Left lung (tissue), 14 donors: ENCODE results near the gene RPS16. TPM values are rescaled to one million over a fixed set of nuclear protein-coding genes. Genes with fewer than 3 reads are reported as not detected.
A peak's percentile ranks its signal among the peaks of the same experiment; 100 is the strongest.

Source experiments
- ATAC-seq: fragments of 200-7000 bp; cut with Tn5 transposase; one replicate; pipeline ENCODE4 v1.9.1; 2020; ENCODE audit warnings: moderate library complexity
- DNase-seq, 4 donors: peaks; one replicate each; pipeline ENCODE4 v3.0.0-alpha.2; 2013 to 2020
- H3K27ac ChIP-seq, 2 donors: fragments of 200-600 bp; sonication (generic) in 1 of 2; one replicate each; pipeline versions ENCODE4 v1.5.0 to v1.8.0; 2020 to 2021
- H3K27me3 ChIP-seq, 2 donors: fragments of 200-600 bp; sonication (generic) in 1 of 2; one replicate each; pipeline versions ENCODE4 v1.5.0 to v1.8.0; 2020 to 2021
- H3K36me3 ChIP-seq, 2 donors: fragments of 200-600 bp; sonication (generic) in 1 of 2; one replicate each; pipeline versions ENCODE4 v1.5.0 to v1.8.0; 2020 to 2021
- H3K4me1 ChIP-seq, 2 donors: fragments of 200-600 bp; one replicate each; pipeline ENCODE4 v1.8.0; 2021
- H3K4me3 ChIP-seq, 2 donors: fragments of 200-600 bp; sonication (generic) in 1 of 2; one replicate each; pipeline versions ENCODE4 v1.5.0 to v1.8.0; 2020 to 2021; ENCODE audit warnings: mild to moderate bottlenecking in 1 of 2
- H3K9me3 ChIP-seq, 2 donors: fragments of 200-600 bp; sonication (generic) in 1 of 2; one replicate each; pipeline versions ENCODE4 v1.5.0 to v1.8.0; 2020 to 2021
- CTCF ChIP-seq, 2 donors: fragments of 200-600 bp; sonication (generic) in 1 of 2; IDR thresholded peaks; one replicate each; pipeline versions ENCODE4 v1.5.0 to v1.8.0; 2021; ENCODE audit warnings: antibody characterized with exemption in 2 of 2
- intact Hi-C, 2 donors: fragments of 100-400 bp; cut with DNase I; formaldehyde crosslinking; loops; one replicate each; pipeline versions ENCODE4 v1.11.2 to v1.14.2; 2022
- long read RNA-seq, 12 donors: library from polyadenylated mRNA in 2 of 12; unstranded in 2 of 12; transcript quantifications; one replicate each; pipeline ENCODE4 v2.0.0 and lab custom pipeline, GENCODE V29; 2019 to 2026
- polyA plus RNA-seq, 6 donors: library from polyadenylated mRNA; unstranded; fragments of 120-200 nt; gene quantifications; one replicate each; pipeline ENCODE4 v1.2.1, GENCODE V29; 2013; ENCODE audit not compliant: insufficient read length in 6 of 6
- total RNA-seq, 2 donors: library from RNA; stranded (reverse); fragmentation: NEBNext Ultra II Directional; extraction: Animal tissue kit (Norgen Biotek cat#: 25700); gene quantifications; one replicate each; pipeline ENCODE4 v1.2.1, GENCODE V29; 2021
- donor health status: DM: no; HTN: yes; CAD: no.
- donor health status: DM: no; HTN: no; CAD: no.

Gene RPS16
- total RNA-seq (1,000 to 10,000 TPM; 1,507 to 1,549 TPM), polyA plus RNA-seq (1,000 to 10,000 TPM; 1,386 to 1,755 (median 1,492) TPM)
- long read RNA-seq, donor 1, transcript RPS16-207 (5 exons, 492 nt): minor isoform, 39 of 2,370 reads
- long read RNA-seq, donor 1, transcript RPS16-201 (5 exons, 560 nt): major isoform, 1,782 of 2,370 reads
- long read RNA-seq, donor 1, transcript RPS16-203 (2 exons, 1,035 nt): minor isoform, 32 of 2,370 reads
- long read RNA-seq, donor 1, partial matches to known transcripts: 421 of 2,370 reads
- long read RNA-seq, donor 1, other reads (novel, unspliced or antisense): 92 of 2,370 reads
- long read RNA-seq, donor 2, transcript RPS16-201 (5 exons, 560 nt): major isoform, 1,520 of 2,237 reads
- long read RNA-seq, donor 2, transcript RPS16-203 (2 exons, 1,035 nt): minor isoform, 58 of 2,237 reads
- long read RNA-seq, donor 2, transcript RPS16-207 (5 exons, 492 nt): minor isoform, 31 of 2,237 reads
- long read RNA-seq, donor 2, partial matches to known transcripts: 545 of 2,237 reads
- long read RNA-seq, donor 2, other reads (novel, unspliced or antisense): 71 of 2,237 reads
- long read RNA-seq, donor 3, transcript RPS16-203 (2 exons, 1,035 nt): minor isoform, 29 of 1,933 reads
- long read RNA-seq, donor 3, transcript RPS16-207 (5 exons, 492 nt): minor isoform, 47 of 1,933 reads
- long read RNA-seq, donor 3, transcript RPS16-201 (5 exons, 560 nt): major isoform, 1,484 of 1,933 reads
- long read RNA-seq, donor 3, partial matches to known transcripts: 297 of 1,933 reads
- long read RNA-seq, donor 3, other reads (novel, unspliced or antisense): 71 of 1,933 reads
- long read RNA-seq, donor 4, transcript RPS16-201 (5 exons, 560 nt): major isoform, 1,526 of 1,585 reads
- long read RNA-seq, donor 4, transcript RPS16-207 (5 exons, 492 nt): minor isoform, 28 of 1,585 reads
- long read RNA-seq, donor 4, partial matches to known transcripts: 13 of 1,585 reads
- long read RNA-seq, donor 4, other reads (novel, unspliced or antisense): 16 of 1,585 reads
- long read RNA-seq, donor 5, transcript RPS16-203 (2 exons, 1,035 nt): minor isoform, 29 of 1,834 reads
- long read RNA-seq, donor 5, transcript RPS16-207 (5 exons, 492 nt): minor isoform, 39 of 1,834 reads
- long read RNA-seq, donor 5, transcript RPS16-201 (5 exons, 560 nt): major isoform, 1,319 of 1,834 reads
- long read RNA-seq, donor 5, partial matches to known transcripts: 352 of 1,834 reads
- long read RNA-seq, donor 5, other reads (novel, unspliced or antisense): 88 of 1,834 reads
- long read RNA-seq, donor 6, transcript RPS16-207 (5 exons, 492 nt): minor isoform, 36 of 1,998 reads
- long read RNA-seq, donor 6, transcript RPS16-203 (2 exons, 1,035 nt): minor isoform, 39 of 1,998 reads
- long read RNA-seq, donor 6, transcript RPS16-201 (5 exons, 560 nt): major isoform, 1,490 of 1,998 reads
- long read RNA-seq, donor 6, partial matches to known transcripts: 355 of 1,998 reads
- long read RNA-seq, donor 6, other reads (novel, unspliced or antisense): 71 of 1,998 reads
- long read RNA-seq, donor 7, transcript RPS16-201 (5 exons, 560 nt): major isoform, 463 of 693 reads
- long read RNA-seq, donor 7, transcript RPS16-203 (2 exons, 1,035 nt): minor isoform, 8 of 693 reads
- long read RNA-seq, donor 7, transcript RPS16-207 (5 exons, 492 nt): minor isoform, 15 of 693 reads
- long read RNA-seq, donor 7, partial matches to known transcripts: 184 of 693 reads
- long read RNA-seq, donor 7, other reads (novel, unspliced or antisense): 21 of 693 reads
- long read RNA-seq, donor 8, transcript RPS16-201 (5 exons, 560 nt): major isoform, 599 of 776 reads
- long read RNA-seq, donor 8, transcript RPS16-203 (2 exons, 1,035 nt): minor isoform, 12 of 776 reads
- long read RNA-seq, donor 8, transcript RPS16-207 (5 exons, 492 nt): minor isoform, 15 of 776 reads
- long read RNA-seq, donor 8, partial matches to known transcripts: 109 of 776 reads
- long read RNA-seq, donor 8, other reads (novel, unspliced or antisense): 38 of 776 reads
- long read RNA-seq, donor 9, transcript RPS16-201 (5 exons, 560 nt): major isoform, 5 of 6 reads
- long read RNA-seq, donor 9, partial matches to known transcripts: 0 of 6 reads
- long read RNA-seq, donor 9, other reads (novel, unspliced or antisense): 0 of 6 reads
- long read RNA-seq, donor 10, transcript RPS16-201 (5 exons, 560 nt): major isoform, 917 of 965 reads
- long read RNA-seq, donor 10, transcript RPS16-207 (5 exons, 492 nt): minor isoform, 27 of 965 reads
- long read RNA-seq, donor 10, partial matches to known transcripts: 4 of 965 reads
- long read RNA-seq, donor 10, other reads (novel, unspliced or antisense): 16 of 965 reads
- long read RNA-seq, donor 11: 0 reads
- long read RNA-seq, donor 12, transcript RPS16-203 (2 exons, 1,035 nt): minor isoform, 7 of 1,109 reads
- long read RNA-seq, donor 12, transcript RPS16-207 (5 exons, 492 nt): minor isoform, 24 of 1,109 reads
- long read RNA-seq, donor 12, transcript RPS16-201 (5 exons, 560 nt): major isoform, 935 of 1,109 reads
- long read RNA-seq, donor 12, partial matches to known transcripts: 108 of 1,109 reads
- long read RNA-seq, donor 12, other reads (novel, unspliced or antisense): 31 of 1,109 reads

GRCh38 chr19:39435499-39436349 is at the start of gene RPS16:
RPS16 (minus strand) TSS chr19:39435949; CDS start chr19:39435895, 54 bp downstream.
- Histone ChIP-seq H3K27ac (peak within 1 kb of the TSS; percentile 80 to 90), H3K9me3 (no peaks in the 10 kb centered on the region), H3K4me3 (peak within 1 kb of the TSS; percentile 90 to 94), H3K36me3 (peaks cover 0 to 34% of the 10 kb centered on the region in 2 donors), H3K27me3 (no peaks in the 10 kb centered on the region), H3K4me1 (peaks cover 21 to 63% of the 10 kb centered on the region in 2 donors)
- ATAC-seq (peak; percentile 98), DNase-seq (peak; percentile 95 to 100 (median 98))
- intact Hi-C loops: no loop called here
- TF ChIP-seq CTCF (IDR thresholded peaks at IDR 0.05): no peak

GRCh38 chr19:39483141-39483540 is 47.4 kb upstream of the RPS16 start:
- TF ChIP-seq CTCF (IDR thresholded peaks at IDR 0.05): no peak
- no peak overlapping the region for H3K27ac ChIP-seq
- intact Hi-C loops: no loop called here
- H3K4me3 ChIP-seq: no peak overlapping the region
- no peaks in the 10 kb centered on the region for H3K27me3 ChIP-seq
- no peaks in the 10 kb centered on the region for H3K9me3 ChIP-seq
- H3K36me3 ChIP-seq: peaks cover 0 to 47% of the 10 kb centered on the region in 2 donors
- ATAC-seq: no peak
- H3K4me1 ChIP-seq: peaks cover 10 to 26% of the 10 kb centered on the region in 2 donors
- DNase-seq: peak in 1 of 4 donors; percentile 26

GRCh38 chr19:39481676-39482075 is 45.9 kb upstream of the RPS16 start:
- ATAC-seq: no peak
- Histone ChIP-seq H3K36me3 (peaks cover 0 to 42% of the 10 kb centered on the region in 2 donors), H3K4me1 (peaks cover 10 to 26% of the 10 kb centered on the region in 2 donors), H3K27ac (no peak overlapping the region), H3K4me3 (peak overlapping the region; percentile 92 to 94), H3K9me3 (no peaks in the 10 kb centered on the region), H3K27me3 (no peaks in the 10 kb centered on the region)
- intact Hi-C loops: no loop called here
- DNase-seq: peak in 1 of 4 donors; percentile 54
- TF ChIP-seq CTCF (IDR thresholded peaks at IDR 0.05): no peak
